Neural cell (in vitro differentiated cells): ENCODE results near the gene PREX1. TPM values are rescaled to one million over a fixed set of nuclear protein-coding genes. Genes with fewer than 3 reads are reported as not detected.

Source experiments
- H2AFZ ChIP-seq: fragments of 200-600, 300-800 bp; sonication (generic), shearing (Covaris generic); 2 replicates; pipeline ENCODE4 v1.6.0; 2014; ENCODE audit warnings: low read depth, mild to moderate bottlenecking, antibody characterized with exemption, low read length, moderate library complexity
- H3F3A ChIP-seq: fragments of 200-600 bp; shearing (Covaris generic); 2 replicates; pipeline ENCODE4 v1.6.1; 2016; ENCODE audit warnings: mild to moderate bottlenecking, moderate library complexity, mixed read lengths, antibody characterized with exemption, low read length; ENCODE audit not compliant: insufficient read depth, poor library complexity, severe bottlenecking
- H3K27ac ChIP-seq: fragments of 200-600, 300-800 bp; sonication (generic), shearing (Covaris generic); 2 replicates; pipeline ENCODE4 v1.5.1; 2014; ENCODE audit warnings: mild to moderate bottlenecking, low read length, moderate library complexity
- H3K27me3 ChIP-seq: fragments of 300-800, 200-600 bp; sonication (generic), shearing (Covaris generic); 2 replicates; pipeline ENCODE4 v1.6.0; 2014; ENCODE audit warnings: mild to moderate bottlenecking, low read depth, low read length, moderate library complexity; ENCODE audit not compliant: insufficient read depth
- H3K36me3 ChIP-seq: fragments of 300-800, 200-600 bp; sonication (generic), shearing (Covaris generic); 2 replicates; pipeline ENCODE4 v1.5.1; 2014; ENCODE audit warnings: mild to moderate bottlenecking, antibody characterized with exemption, low read length, moderate library complexity; ENCODE audit not compliant: insufficient read depth
- H3K4me2 ChIP-seq: fragments of 300-800, 200-600 bp; sonication (generic), shearing (Covaris generic); 2 replicates; pipeline ENCODE4 v1.6.0; 2014; ENCODE audit warnings: mild to moderate bottlenecking, low read length
- H3K4me3 ChIP-seq: fragments of 300-800, 200-600 bp; sonication (generic), shearing (Covaris generic); 2 replicates; pipeline ENCODE4 v1.5.1; 2014; ENCODE audit warnings: mild to moderate bottlenecking, low read length, moderate library complexity
- H3K79me2 ChIP-seq: fragments of 200-600 bp; shearing (Covaris generic); replicated peaks from 2 replicates; pipeline ENCODE4 v1.6.0; 2014; ENCODE audit warnings: mild to moderate bottlenecking, low read length, moderate library complexity; ENCODE audit not compliant: insufficient read depth
- H3K9ac ChIP-seq: fragments of 300-800, 200-600 bp; sonication (generic), shearing (Covaris generic); 2 replicates; pipeline ENCODE4 v1.6.1; 2016; ENCODE audit warnings: mild to moderate bottlenecking, low read length, mixed read lengths
- H3K9me2 ChIP-seq: fragments of 200-600 bp; shearing (Covaris generic); 2 replicates; pipeline ENCODE4 v1.6.1; 2016; ENCODE audit warnings: mild to moderate bottlenecking, low read length, mixed read lengths; ENCODE audit not compliant: insufficient read depth
- H3K9me3 ChIP-seq: fragments of 200-600, 300-800 bp; sonication (generic), shearing (Covaris generic); 2 replicates; pipeline ENCODE4 v1.6.1; 2016; ENCODE audit warnings: mild to moderate bottlenecking, mixed run types, low read length, moderate library complexity, mixed read lengths
- H4K20me1 ChIP-seq: fragments of 200-600 bp; shearing (Covaris generic); 2 replicates; pipeline ENCODE4 v1.6.1; 2016; ENCODE audit warnings: mild to moderate bottlenecking, mixed run types; ENCODE audit not compliant: insufficient read depth
- EP300 ChIP-seq: fragments of 450-650 bp; conservative IDR thresholded peaks from 2 replicates; pipeline ENCODE4 v1.6.1; 2014; ENCODE audit warnings: antibody characterized with exemption, mild to moderate bottlenecking, moderate library complexity; ENCODE audit not compliant: poor library complexity, severe bottlenecking
- EZH2 ChIP-seq: fragments of 200-600, 300-800 bp; shearing (Covaris generic), sonication (generic); IDR thresholded peaks from 2 replicates; pipeline ENCODE4 v1.6.1; 2014; ENCODE audit warnings: antibody characterized with exemption, low read length, borderline replicate concordance, mild to moderate bottlenecking; ENCODE audit not compliant: insufficient read depth, poor library complexity, severe bottlenecking
- MXI1 ChIP-seq: fragments of 450-650 bp; conservative IDR thresholded peaks from 2 replicates; pipeline ENCODE4 v1.6.1; 2014; ENCODE audit warnings: antibody characterized with exemption, mild to moderate bottlenecking; ENCODE audit not compliant: poor library complexity, severe bottlenecking
- POLR2AphosphoS5 ChIP-seq: IDR thresholded peaks from 2 replicates; pipeline ENCODE4 v1.6.1; 2012
- RAD21 ChIP-seq: fragments of 450-650 bp; conservative IDR thresholded peaks from 2 replicates; pipeline ENCODE4 v1.6.1; 2014; ENCODE audit warnings: antibody characterized with exemption, mild to moderate bottlenecking, moderate library complexity
- SMC3 ChIP-seq: fragments of 450-650 bp; conservative IDR thresholded peaks from 2 replicates; pipeline ENCODE4 v1.6.1; 2014; ENCODE audit warnings: antibody characterized with exemption, mild to moderate bottlenecking, moderate library complexity; ENCODE audit not compliant: poor library complexity
- TAF1 ChIP-seq: IDR thresholded peaks from 2 replicates; pipeline ENCODE4 v1.6.1; 2012; ENCODE audit warnings: low read depth
- polyA plus RNA-seq: library from polyadenylated mRNA; depleted of rRNA; stranded (reverse); fragments of >200 nt; gene quantifications from 2 replicates; pipeline ENCODE4 v1.2.3, GENCODE V29; 2014
- TF ChIP-seq, protein P1 (sequence below): IDR thresholded peaks from 2 replicates; pipeline ENCODE4 v1.6.1; 2012; ENCODE audit warnings: borderline replicate concordance
- TF ChIP-seq, protein P2 (sequence below): fragments of 450-650 bp; IDR thresholded peaks from 2 replicates; pipeline ENCODE4 v1.5.1; 2014; ENCODE audit warnings: antibody characterized with exemption, mild to moderate bottlenecking, moderate library complexity; ENCODE audit not compliant: poor library complexity, severe bottlenecking

The PREX1 gene
- polyA plus RNA-seq, 1 donor from 2014 or later: 0.06 TPM

DNA sequence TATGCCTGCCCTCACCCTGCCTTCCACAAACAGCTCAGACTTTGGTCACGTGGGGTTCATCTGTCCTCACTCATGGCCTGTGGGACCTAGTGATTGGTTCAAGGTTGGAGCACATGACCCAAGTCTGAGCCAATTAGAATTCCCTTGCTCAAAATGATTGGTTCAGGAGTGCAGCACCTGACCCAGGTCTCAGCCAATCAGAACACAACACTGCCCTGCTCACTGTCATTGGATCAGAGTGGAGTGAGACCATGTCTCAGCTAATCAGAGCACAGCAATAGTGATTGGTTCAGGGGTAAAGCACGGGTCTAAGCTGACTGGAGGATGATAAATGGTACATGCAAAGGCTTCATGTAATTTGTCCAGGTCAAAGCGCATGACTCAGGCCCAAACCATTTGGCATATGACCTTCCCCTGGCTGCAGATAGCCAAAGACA lies 102.2 kb downstream of the PREX1 start:
- H3F3A ChIP-seq: no peaks in the 10 kb centered on the region
- H3K36me3 ChIP-seq: no peaks in the 10 kb centered on the region
- no peaks in the 10 kb centered on the region for H4K20me1 ChIP-seq
- H3K4me3 ChIP-seq: no peak overlapping the region
- no peak overlapping the region for H3K4me2 ChIP-seq
- TF ChIP-seq, protein P1, sequence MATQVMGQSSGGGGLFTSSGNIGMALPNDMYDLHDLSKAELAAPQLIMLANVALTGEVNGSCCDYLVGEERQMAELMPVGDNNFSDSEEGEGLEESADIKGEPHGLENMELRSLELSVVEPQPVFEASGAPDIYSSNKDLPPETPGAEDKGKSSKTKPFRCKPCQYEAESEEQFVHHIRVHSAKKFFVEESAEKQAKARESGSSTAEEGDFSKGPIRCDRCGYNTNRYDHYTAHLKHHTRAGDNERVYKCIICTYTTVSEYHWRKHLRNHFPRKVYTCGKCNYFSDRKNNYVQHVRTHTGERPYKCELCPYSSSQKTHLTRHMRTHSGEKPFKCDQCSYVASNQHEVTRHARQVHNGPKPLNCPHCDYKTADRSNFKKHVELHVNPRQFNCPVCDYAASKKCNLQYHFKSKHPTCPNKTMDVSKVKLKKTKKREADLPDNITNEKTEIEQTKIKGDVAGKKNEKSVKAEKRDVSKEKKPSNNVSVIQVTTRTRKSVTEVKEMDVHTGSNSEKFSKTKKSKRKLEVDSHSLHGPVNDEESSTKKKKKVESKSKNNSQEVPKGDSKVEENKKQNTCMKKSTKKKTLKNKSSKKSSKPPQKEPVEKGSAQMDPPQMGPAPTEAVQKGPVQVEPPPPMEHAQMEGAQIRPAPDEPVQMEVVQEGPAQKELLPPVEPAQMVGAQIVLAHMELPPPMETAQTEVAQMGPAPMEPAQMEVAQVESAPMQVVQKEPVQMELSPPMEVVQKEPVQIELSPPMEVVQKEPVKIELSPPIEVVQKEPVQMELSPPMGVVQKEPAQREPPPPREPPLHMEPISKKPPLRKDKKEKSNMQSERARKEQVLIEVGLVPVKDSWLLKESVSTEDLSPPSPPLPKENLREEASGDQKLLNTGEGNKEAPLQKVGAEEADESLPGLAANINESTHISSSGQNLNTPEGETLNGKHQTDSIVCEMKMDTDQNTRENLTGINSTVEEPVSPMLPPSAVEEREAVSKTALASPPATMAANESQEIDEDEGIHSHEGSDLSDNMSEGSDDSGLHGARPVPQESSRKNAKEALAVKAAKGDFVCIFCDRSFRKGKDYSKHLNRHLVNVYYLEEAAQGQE: no peak
- TF ChIP-seq, protein P2, sequence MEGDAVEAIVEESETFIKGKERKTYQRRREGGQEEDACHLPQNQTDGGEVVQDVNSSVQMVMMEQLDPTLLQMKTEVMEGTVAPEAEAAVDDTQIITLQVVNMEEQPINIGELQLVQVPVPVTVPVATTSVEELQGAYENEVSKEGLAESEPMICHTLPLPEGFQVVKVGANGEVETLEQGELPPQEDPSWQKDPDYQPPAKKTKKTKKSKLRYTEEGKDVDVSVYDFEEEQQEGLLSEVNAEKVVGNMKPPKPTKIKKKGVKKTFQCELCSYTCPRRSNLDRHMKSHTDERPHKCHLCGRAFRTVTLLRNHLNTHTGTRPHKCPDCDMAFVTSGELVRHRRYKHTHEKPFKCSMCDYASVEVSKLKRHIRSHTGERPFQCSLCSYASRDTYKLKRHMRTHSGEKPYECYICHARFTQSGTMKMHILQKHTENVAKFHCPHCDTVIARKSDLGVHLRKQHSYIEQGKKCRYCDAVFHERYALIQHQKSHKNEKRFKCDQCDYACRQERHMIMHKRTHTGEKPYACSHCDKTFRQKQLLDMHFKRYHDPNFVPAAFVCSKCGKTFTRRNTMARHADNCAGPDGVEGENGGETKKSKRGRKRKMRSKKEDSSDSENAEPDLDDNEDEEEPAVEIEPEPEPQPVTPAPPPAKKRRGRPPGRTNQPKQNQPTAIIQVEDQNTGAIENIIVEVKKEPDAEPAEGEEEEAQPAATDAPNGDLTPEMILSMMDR: no peak
- no peak for TF ChIP-seq SMC3
- no peak for TF ChIP-seq POLR2AphosphoS5
- no peak for TF ChIP-seq MXI1
- TF ChIP-seq RAD21: no peak
- TF ChIP-seq EP300: no peak
- no peak overlapping the region for H2AFZ ChIP-seq
- no peak overlapping the region for H3K27ac ChIP-seq
- no peak overlapping the region for H3K9ac ChIP-seq
- no peaks in the 10 kb centered on the region for H3K9me2 ChIP-seq
- no peaks in the 10 kb centered on the region for H3K27me3 ChIP-seq
- H3K9me3 ChIP-seq: no peaks in the 10 kb centered on the region
- no peaks in the 10 kb centered on the region for H3K79me2 ChIP-seq

DNA sequence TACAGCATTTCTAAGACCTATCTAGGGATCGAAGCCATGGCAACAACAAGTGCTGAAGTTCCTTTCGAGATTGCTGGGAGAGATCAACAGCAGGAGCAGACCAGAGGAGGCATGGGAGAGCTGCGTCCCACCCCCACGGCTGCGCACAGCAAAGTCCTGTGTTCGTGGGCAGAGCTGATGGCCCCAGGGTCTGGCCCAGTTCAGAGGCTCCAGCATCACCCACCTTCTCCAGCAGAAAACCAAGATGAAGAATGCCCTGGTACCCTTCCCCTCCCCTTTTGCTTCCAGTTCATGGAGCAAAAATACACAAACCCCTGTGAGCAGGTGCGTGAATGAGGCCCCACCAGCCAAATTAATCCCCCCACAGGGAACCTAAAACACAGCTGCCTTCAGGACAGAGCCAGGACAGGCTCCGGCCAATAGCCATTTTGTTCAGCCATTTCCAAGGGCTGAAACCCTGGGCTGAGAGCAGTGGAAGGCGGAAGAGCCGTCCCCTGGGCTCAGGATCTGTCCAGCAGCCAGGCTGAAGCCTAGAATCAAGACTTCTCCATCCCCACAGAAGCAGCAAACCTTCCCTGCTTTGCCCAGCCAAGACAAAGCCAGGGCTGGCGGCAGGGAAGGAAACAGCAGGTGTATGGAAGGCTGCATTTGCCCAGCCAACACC lies 102.8 kb downstream of the PREX1 start:
- TF ChIP-seq SMC3 (no peak), RAD21 (no peak), MXI1 (no peak), EZH2 (no peak), TAF1 (no peak), POLR2AphosphoS5 (no peak), EP300 (no peak)
- TF ChIP-seq, protein P2: no peak
- TF ChIP-seq, protein P1: no peak
- Histone ChIP-seq H3K9ac (no peak overlapping the region), H3K79me2 (no peaks in the 10 kb centered on the region), H3K9me3 (no peaks in the 10 kb centered on the region), H3K27ac (no peak overlapping the region), H3K4me2 (no peak overlapping the region), H3K27me3 (no peaks in the 10 kb centered on the region), H3F3A (no peaks in the 10 kb centered on the region), H3K36me3 (no peaks in the 10 kb centered on the region), H3K4me3 (no peak overlapping the region), H2AFZ (no peak overlapping the region), H3K9me2 (no peaks in the 10 kb centered on the region), H4K20me1 (no peaks in the 10 kb centered on the region)
